C1 segment of cervical spinal cord (tissue), 14 donors: ENCODE results near the gene OGFOD3.
"Not testable (repeated sequence)": the region's sequence is repeated elsewhere in the genome, so short reads cannot be mapped to it uniquely, and the experiment has no call there.

ENCODE experiments used
- DNase-seq, 14 donors: peaks; one replicate each; lab custom pipeline; 2025; lab: John Stamatoyannopoulos, UW

Gene OGFOD3

GRCh38 chr17:82435103-82435502 is 16.7 kb upstream of the OGFOD3 start:
- DNase-seq, result no peak

- DNase-seq, result no peak
These were observed 15.8 kb upstream of the OGFOD3 start for GRCh38 chr17:82434216-82434565.

- DNase-seq, result no peak
These were observed 15.3 kb upstream of the OGFOD3 start for GRCh38 chr17:82433560-82434215.

GRCh38 chr17:82432017-82432416 is 13.6 kb upstream of the OGFOD3 start:
- no peak for DNase-seq

- DNase-seq, result no peak
These were observed 11.4 kb upstream of the OGFOD3 start for GRCh38 chr17:82429824-82430223.

- DNase-seq, result no peak
These were observed 10.2 kb upstream of the OGFOD3 start for GRCh38 chr17:82428546-82428945.

- DNase-seq, result no peak
These were observed 6.4 kb upstream of the OGFOD3 start for GRCh38 chr17:82424863-82425159.

- no peak for DNase-seq
These were observed 5.8 kb upstream of the OGFOD3 start for GRCh38 chr17:82424001-82424862.

GRCh38 chr17:82419540-82419939 is 1.2 kb upstream of the OGFOD3 start:
- no peak for DNase-seq

GRCh38 chr17:82416771-82417170 is 1.6 kb downstream of the OGFOD3 start:
- DNase-seq, result no peak

- DNase-seq, result no peak
These were observed 2.1 kb downstream of the OGFOD3 start for GRCh38 chr17:82416264-82416663.

- no peak for DNase-seq
These were observed 2.6 kb downstream of the OGFOD3 start for GRCh38 chr17:82415786-82416185.

- DNase-seq, result no peak
These were observed 3.0 kb downstream of the OGFOD3 start for GRCh38 chr17:82415336-82415735.

GRCh38 chr17:82414548-82415281 is 3.7 kb downstream of the OGFOD3 start:
- DNase-seq, result peak in 13 of 14 donors; percentile 8 to 79 (median 47)

GRCh38 chr17:82412535-82413520 is 5.6 kb downstream of the OGFOD3 start:
- no peak for DNase-seq

- DNase-seq, result not testable (repeated sequence)
These were observed 6.3 kb downstream of the OGFOD3 start for GRCh38 chr17:82412081-82412480.

GRCh38 chr17:82411396-82412053 is 6.9 kb downstream of the OGFOD3 start:
- DNase-seq, result no peak

- no peak for DNase-seq
These were observed 8.2 kb downstream of the OGFOD3 start for GRCh38 chr17:82410014-82410716.

- DNase-seq, result no peak
These were observed 9.5 kb downstream of the OGFOD3 start for GRCh38 chr17:82408938-82409318.

GRCh38 chr17:82408288-82408937 is 10.0 kb downstream of the OGFOD3 start:
- DNase-seq, result no peak
